PFSK-1 (cell line): ENCODE data around the gene STN1.

Experiments used
- FOXP2 ChIP-seq: optimal IDR thresholded peaks from 2 replicates; pipeline ENCODE3; 2011; ENCODE audit warnings: borderline replicate concordance, control low read depth, inconsistent platforms; ENCODE audit not compliant: insufficient read depth; ENCODE audit errors: extremely low read length, extremely low read depth
- SIN3A ChIP-seq: IDR thresholded peaks from 2 replicates; pipeline ENCODE4 v1.6.1; 2012; ENCODE audit warnings: mild to moderate bottlenecking, low read length, moderate library complexity, borderline replicate concordance; ENCODE audit not compliant: insufficient read depth
- TF ChIP-seq, protein P1 (sequence below), 2 experiments: IDR thresholded peaks; 2 replicates each; pipeline versions ENCODE4 v1.6.1 to v1.8.0; 2011 to 2012; ENCODE audit warnings: low read depth in 2 of 2, low read length in 2 of 2, control low read depth in 1 of 2, inconsistent platforms in 1 of 2, mild to moderate bottlenecking in 1 of 2, moderate library complexity in 1 of 2; ENCODE audit not compliant: insufficient read depth in 1 of 2

DNA sequence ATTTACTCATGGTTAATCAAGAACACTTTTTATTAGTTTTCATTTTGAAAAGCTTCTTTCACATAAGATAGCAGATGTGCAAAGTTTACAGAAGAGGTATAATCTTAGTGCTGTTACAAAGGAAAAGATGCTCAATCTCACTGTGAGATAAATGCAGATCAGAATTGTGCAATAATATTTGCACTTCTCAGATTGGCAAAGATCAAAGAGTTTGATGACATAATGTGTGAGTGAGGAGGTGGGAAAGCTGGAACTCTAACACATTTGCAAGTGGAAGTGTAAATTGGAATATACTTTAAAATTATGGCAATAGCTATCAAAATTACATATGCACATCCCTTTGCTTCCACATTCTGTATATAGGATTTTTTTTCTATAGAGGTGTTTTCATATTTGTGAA, 21.5 kb upstream of the STN1 start:
- TF ChIP-seq, protein P1, sequence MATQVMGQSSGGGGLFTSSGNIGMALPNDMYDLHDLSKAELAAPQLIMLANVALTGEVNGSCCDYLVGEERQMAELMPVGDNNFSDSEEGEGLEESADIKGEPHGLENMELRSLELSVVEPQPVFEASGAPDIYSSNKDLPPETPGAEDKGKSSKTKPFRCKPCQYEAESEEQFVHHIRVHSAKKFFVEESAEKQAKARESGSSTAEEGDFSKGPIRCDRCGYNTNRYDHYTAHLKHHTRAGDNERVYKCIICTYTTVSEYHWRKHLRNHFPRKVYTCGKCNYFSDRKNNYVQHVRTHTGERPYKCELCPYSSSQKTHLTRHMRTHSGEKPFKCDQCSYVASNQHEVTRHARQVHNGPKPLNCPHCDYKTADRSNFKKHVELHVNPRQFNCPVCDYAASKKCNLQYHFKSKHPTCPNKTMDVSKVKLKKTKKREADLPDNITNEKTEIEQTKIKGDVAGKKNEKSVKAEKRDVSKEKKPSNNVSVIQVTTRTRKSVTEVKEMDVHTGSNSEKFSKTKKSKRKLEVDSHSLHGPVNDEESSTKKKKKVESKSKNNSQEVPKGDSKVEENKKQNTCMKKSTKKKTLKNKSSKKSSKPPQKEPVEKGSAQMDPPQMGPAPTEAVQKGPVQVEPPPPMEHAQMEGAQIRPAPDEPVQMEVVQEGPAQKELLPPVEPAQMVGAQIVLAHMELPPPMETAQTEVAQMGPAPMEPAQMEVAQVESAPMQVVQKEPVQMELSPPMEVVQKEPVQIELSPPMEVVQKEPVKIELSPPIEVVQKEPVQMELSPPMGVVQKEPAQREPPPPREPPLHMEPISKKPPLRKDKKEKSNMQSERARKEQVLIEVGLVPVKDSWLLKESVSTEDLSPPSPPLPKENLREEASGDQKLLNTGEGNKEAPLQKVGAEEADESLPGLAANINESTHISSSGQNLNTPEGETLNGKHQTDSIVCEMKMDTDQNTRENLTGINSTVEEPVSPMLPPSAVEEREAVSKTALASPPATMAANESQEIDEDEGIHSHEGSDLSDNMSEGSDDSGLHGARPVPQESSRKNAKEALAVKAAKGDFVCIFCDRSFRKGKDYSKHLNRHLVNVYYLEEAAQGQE (IDR thresholded peaks at IDR 0.05; ENCODE audit: insufficient read depth in 1 of 2, low read depth in 2 of 2, low read length in 2 of 2): no peak
- no peak for TF ChIP-seq FOXP2
- TF ChIP-seq SIN3A: no peak
